GM12891 (cell line): ENCODE measurements around the gene TSR3.

ENCODE experiments used
- POLR2A ChIP-seq: IDR thresholded peaks from 2 replicates; pipeline ENCODE4 v1.6.1; 2011; ENCODE audit warnings: low read depth, low read length, control low read depth
- POLR2AphosphoS5 ChIP-seq: IDR thresholded peaks from 2 replicates; pipeline ENCODE4 v1.6.1; 2011; ENCODE audit warnings: low read depth, low read length, control low read depth
- SPI1 ChIP-seq: IDR thresholded peaks from 2 replicates; pipeline ENCODE4 v1.6.1; 2011; ENCODE audit warnings: low read depth, low read length, control low read depth
- TAF1 ChIP-seq: IDR thresholded peaks from 2 replicates; pipeline ENCODE4 v1.6.1; 2011; ENCODE audit warnings: low read depth, low read length, control low read depth

GRCh38 chr16:1349351-1349750 lies 2.3 kb downstream of the TSR3 start:
- TF ChIP-seq POLR2A, result no peak
- TF ChIP-seq TAF1, result no peak
- no peak for TF ChIP-seq POLR2AphosphoS5
- TF ChIP-seq SPI1, result no peak
